Left ventricle myocardium superior (tissue), 1 donor: ENCODE data around the gene BCAS4. TPM values are rescaled to one million over a fixed set of nuclear protein-coding genes. Genes with fewer than 3 reads are reported as not detected.

Experiments used
- ATAC-seq: fragments of 200-7000 bp; cut with Tn5 transposase; one replicate; pipeline ENCODE4 v1.9.1; 2020; ENCODE audit warnings: mild to moderate bottlenecking, moderate library complexity
- DNase-seq: peaks from one replicate; pipeline ENCODE4 v3.0.0-alpha.2; 2020
- intact Hi-C: fragments of 100-400 bp; cut with micrococcal nuclease; formaldehyde crosslinking; loops from one replicate; pipeline ENCODE4 v1.11.0; 2022
- total RNA-seq: library from RNA; stranded (reverse); fragmentation: NEBNext Ultra II Directional; extraction: Animal tissue kit (Norgen Biotek cat#: 25700); gene quantifications from one replicate; pipeline ENCODE4 v1.2.1, GENCODE V29; 2021
- donor health status: DM: no; HTN: yes; CAD: no; lungs with severe emphysema.

Gene BCAS4
- total RNA-seq, 1 donor from 2014 or later = 3.2 TPM

- no peak for ATAC-seq
Measured at GRCh38 chr20:50887576-50887975, 92.7 kb downstream of the BCAS4 start.

GRCh38 chr20:50891138-50891537 lies 96.3 kb downstream of the BCAS4 start:
- intact Hi-C loops = no loop called here
- ATAC-seq (peak; percentile 79), DNase-seq (no peak)

More at GRCh38 chr20:50887576-50887975, 92.7 kb downstream of the BCAS4 start:
- intact Hi-C loops = no loop called here
- DNase-seq = no peak

GRCh38 chr20:50892394-50892793 lies 97.5 kb downstream of the BCAS4 start:
- ATAC-seq (no peak), DNase-seq (no peak)
- intact Hi-C loops = no loop called here

GRCh38 chr20:50893620-50894019 lies 98.8 kb downstream of the BCAS4 start:
- no peak for ATAC-seq

GRCh38 chr20:50895111-50895830 lies 100.4 kb downstream of the BCAS4 start:
- intact Hi-C loops = no loop called here
- DNase-seq (no peak), ATAC-seq (no peak)

More at GRCh38 chr20:50893620-50894019, 98.8 kb downstream of the BCAS4 start:
- intact Hi-C loops = no loop called here
- no peak for DNase-seq

GRCh38 chr20:50898475-50898874 lies 103.6 kb downstream of the BCAS4 start:
- no peak for DNase-seq
- intact Hi-C loops = no loop called here
- no peak for ATAC-seq

- ATAC-seq = no peak
- intact Hi-C loops = no loop called here
- DNase-seq = no peak
Measured at GRCh38 chr20:50900261-50900660, 105.4 kb downstream of the BCAS4 start.

GRCh38 chr20:50901301-50901700 lies 106.4 kb downstream of the BCAS4 start:
- DNase-seq (no peak), ATAC-seq (no peak)
- intact Hi-C loops = no loop called here

GRCh38 chr20:50903353-50904051 lies 108.6 kb downstream of the BCAS4 start:
- DNase-seq (no peak), ATAC-seq (no peak)
- intact Hi-C loops = no loop called here

- no peak for DNase-seq
- no peak for ATAC-seq
- intact Hi-C loops = no loop called here
Measured at GRCh38 chr20:50904067-50904570, 109.3 kb downstream of the BCAS4 start.

- DNase-seq = no peak
- no peak for ATAC-seq
- intact Hi-C loops = no loop called here
Measured at GRCh38 chr20:50909413-50909812, 114.6 kb downstream of the BCAS4 start.

- DNase-seq (no peak), ATAC-seq (no peak)
- intact Hi-C loops = no loop called here
Measured at GRCh38 chr20:50911030-50911429, 116.2 kb downstream of the BCAS4 start.

- no peak for ATAC-seq
- intact Hi-C loops = no loop called here
- no peak for DNase-seq
Measured at GRCh38 chr20:50911716-50912115, 116.9 kb downstream of the BCAS4 start.

GRCh38 chr20:50913690-50914375 lies 119.0 kb downstream of the BCAS4 start:
- intact Hi-C loops = no loop called here
- DNase-seq = no peak
- ATAC-seq = peak; percentile 27

- peak; percentile 34 for ATAC-seq
- no peak for DNase-seq
- intact Hi-C loops = no loop called here
Measured at GRCh38 chr20:50915424-50915823, 120.6 kb downstream of the BCAS4 start.

GRCh38 chr20:50916257-50916656 lies 121.4 kb downstream of the BCAS4 start:
- intact Hi-C loops = no loop called here
- ATAC-seq = peak; percentile 84
- DNase-seq = no peak

GRCh38 chr20:50916934-50917333 lies 122.1 kb downstream of the BCAS4 start:
- DNase-seq (no peak), ATAC-seq (no peak)
- intact Hi-C loops = no loop called here

GRCh38 chr20:50918403-50918802 lies 123.5 kb downstream of the BCAS4 start:
- DNase-seq (no peak), ATAC-seq (no peak)
- intact Hi-C loops = no loop called here

- intact Hi-C loops = no loop called here
- no peak for ATAC-seq
- no peak for DNase-seq
Measured at GRCh38 chr20:50919567-50919966, 124.7 kb downstream of the BCAS4 start.

- intact Hi-C loops = no loop called here
Measured at GRCh38 chr20:50920997-50921396, 126.1 kb downstream of the BCAS4 start.

More at GRCh38 chr20:50920997-50921396, 126.1 kb downstream of the BCAS4 start:
- DNase-seq (no peak), ATAC-seq (no peak)
